ENCODE data around the gene ELMOD2.

- no peak for TF ChIP-seq CTCF (IDR thresholded peaks at IDR 0.05)
- no peak for TF ChIP-seq REST (IDR thresholded peaks at IDR 0.05; ENCODE audit: insufficient read depth in 1 of 2, low read depth in 2 of 2, low read length in 1 of 2)
- no peak for TF ChIP-seq POLR2AphosphoS5 (IDR thresholded peaks at IDR 0.05; ENCODE audit: low read depth, low read length)
- TF ChIP-seq SIN3A (IDR thresholded peaks at IDR 0.05; ENCODE audit: borderline replicate concordance, insufficient read depth, low read depth, low read length), result no peak
Measured at GRCh38 chr4:140568507-140569306, 44.7 kb downstream of the ELMOD2 start, which contains the start of gene UCP1.
